Loucy (cell line): ENCODE results near the gene ABCB6.

ENCODE experiments used
- EZH2phosphoT487 ChIP-seq: fragments of 200-600 bp; IDR thresholded peaks from 2 replicates; pipeline ENCODE4 v1.6.1; 2018; ENCODE audit warnings: antibody characterized with exemption, mild to moderate bottlenecking, moderate library complexity, borderline replicate concordance
- TF ChIP-seq, protein P1 (sequence below): fragments of 200-600 bp; sonication (generic); conservative IDR thresholded peaks from 2 replicates; pipeline ENCODE4 v1.5.1; 2014; ENCODE audit warnings: mild to moderate bottlenecking, antibody characterized with exemption, low read length

GRCh38 chr2:219252900-219253752 is 34.4 kb upstream of the ABCB6 start, which contains the start of gene TUBA4B:
- TF ChIP-seq, protein P1, sequence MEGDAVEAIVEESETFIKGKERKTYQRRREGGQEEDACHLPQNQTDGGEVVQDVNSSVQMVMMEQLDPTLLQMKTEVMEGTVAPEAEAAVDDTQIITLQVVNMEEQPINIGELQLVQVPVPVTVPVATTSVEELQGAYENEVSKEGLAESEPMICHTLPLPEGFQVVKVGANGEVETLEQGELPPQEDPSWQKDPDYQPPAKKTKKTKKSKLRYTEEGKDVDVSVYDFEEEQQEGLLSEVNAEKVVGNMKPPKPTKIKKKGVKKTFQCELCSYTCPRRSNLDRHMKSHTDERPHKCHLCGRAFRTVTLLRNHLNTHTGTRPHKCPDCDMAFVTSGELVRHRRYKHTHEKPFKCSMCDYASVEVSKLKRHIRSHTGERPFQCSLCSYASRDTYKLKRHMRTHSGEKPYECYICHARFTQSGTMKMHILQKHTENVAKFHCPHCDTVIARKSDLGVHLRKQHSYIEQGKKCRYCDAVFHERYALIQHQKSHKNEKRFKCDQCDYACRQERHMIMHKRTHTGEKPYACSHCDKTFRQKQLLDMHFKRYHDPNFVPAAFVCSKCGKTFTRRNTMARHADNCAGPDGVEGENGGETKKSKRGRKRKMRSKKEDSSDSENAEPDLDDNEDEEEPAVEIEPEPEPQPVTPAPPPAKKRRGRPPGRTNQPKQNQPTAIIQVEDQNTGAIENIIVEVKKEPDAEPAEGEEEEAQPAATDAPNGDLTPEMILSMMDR: no peak
- TF ChIP-seq EZH2phosphoT487: no peak
